HG03039 (cell line): ENCODE results near the gene PSEN1.

Experiments used
- ATAC-seq: cut with Tn5 transposase; IDR thresholded peaks from one replicate; pipeline ENCODE4 v1.9.1; 2021; ENCODE audit warnings: mild to moderate bottlenecking, moderate library complexity; ENCODE audit not compliant: unreplicated experiment

PSEN1 gene

DNA sequence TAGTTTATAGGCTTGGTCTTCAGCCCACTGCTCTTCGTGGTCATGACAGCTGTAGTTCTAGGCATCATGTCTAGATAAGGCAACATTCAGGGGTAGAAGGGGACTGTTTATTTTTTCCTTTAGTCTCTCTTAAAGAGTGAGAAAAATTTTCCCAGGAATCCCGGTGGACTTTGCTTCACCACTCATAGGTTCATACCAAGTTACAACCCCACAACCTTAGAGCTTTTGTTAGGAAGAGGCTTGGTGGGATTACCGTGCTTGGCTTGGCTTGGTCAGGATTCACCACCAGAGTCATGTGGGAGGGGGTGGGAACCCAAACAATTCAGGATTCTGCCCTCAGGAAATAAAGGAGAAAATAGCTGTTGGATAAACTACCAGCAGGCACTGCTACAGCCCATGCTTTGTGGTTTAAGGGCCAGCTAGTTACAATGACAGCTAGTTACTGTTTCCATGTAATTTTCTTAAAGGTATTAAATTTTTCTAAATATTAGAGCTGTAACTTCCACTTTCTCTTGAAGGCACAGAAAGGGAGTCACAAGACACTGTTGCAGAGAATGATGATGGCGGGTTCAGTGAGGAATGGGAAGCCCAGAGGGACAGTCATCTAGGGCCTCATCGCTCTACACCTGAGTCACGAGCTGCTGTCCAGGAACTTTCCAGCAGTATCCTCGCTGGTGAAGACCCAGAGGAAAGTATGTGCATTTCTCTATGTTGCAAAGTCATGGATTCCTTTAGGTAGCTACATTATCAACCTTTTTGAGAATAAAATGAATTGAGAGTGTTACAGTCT is 75.1 kb downstream of the PSEN1 start:
- no peak for ATAC-seq

DNA sequence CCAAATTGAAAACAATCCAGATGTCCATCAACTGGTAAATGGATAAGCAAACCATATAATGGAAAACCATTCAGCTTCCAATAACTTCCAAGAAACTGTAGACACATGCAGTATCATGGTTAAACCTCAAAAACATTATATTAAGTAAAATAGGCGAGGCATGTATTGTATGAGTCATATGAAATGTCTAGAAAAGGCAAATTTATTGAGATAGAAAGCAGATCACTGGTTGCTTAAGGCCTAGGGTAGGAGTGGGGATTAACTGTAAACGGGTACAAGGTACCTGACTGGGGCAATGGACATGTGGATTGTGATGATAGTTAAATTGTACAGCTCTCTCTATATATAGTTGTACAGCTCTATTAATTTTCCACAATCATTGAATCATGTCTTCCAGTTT is 79.7 kb downstream of the PSEN1 start:
- ATAC-seq: no peak

DNA sequence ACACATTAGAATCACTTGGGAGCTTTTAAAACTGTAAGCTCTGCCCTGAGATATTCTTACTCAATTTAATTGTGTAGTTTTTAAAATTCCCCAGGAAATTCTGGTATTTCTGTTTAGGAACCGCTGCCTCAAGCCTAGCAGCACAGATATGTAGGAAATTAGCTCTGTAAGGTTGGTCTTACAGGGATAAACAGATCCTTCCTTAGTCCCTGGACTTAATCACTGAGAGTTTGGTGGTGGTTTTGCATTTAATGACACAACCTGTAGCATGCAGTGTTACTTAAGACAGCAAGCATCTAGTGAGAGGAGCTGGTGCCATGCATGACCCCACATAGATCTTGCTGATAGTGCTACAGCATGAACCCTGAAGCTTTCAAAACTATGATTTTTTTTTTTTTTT is 81.1 kb downstream of the PSEN1 start:
- ATAC-seq: no peak

DNA sequence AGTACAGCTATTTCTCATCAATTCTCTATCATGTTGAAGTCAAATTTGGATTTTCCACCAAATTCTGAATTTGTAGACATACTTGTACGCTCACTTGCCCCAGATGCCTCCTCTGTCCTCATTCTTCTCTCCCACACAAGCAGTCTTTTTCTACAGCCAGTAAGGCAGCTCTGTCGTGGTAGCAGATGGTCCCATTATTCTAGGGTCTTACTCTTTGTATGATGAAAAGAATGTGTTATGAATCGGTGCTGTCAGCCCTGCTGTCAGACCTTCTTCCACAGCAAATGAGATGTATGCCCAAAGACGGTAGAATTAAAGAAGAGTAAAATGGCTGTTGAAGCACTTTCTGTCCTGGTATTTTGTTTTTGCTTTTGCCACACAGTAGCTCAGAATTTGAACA is 83.8 kb downstream of the PSEN1 start:
- ATAC-seq: no peak

DNA sequence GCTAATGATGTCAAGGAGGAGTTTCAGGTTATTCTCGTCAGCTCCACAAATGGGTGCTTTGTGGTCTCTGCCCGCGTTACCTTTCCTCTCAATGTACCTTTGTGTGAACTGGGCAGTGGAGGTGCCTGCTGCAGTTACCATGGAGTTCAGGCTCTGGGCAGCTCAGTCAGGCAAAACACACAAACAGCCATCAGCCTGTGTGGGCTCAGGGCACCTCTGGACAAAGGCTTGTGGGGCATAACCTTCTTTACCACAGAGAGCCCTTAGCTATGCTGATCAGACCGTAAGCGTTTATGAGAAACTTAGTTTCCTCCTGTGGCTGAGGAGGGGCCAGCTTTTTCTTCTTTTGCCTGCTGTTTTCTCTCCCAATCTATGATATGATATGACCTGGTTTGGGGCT is 84.3 kb downstream of the PSEN1 start:
- ATAC-seq: no peak

DNA sequence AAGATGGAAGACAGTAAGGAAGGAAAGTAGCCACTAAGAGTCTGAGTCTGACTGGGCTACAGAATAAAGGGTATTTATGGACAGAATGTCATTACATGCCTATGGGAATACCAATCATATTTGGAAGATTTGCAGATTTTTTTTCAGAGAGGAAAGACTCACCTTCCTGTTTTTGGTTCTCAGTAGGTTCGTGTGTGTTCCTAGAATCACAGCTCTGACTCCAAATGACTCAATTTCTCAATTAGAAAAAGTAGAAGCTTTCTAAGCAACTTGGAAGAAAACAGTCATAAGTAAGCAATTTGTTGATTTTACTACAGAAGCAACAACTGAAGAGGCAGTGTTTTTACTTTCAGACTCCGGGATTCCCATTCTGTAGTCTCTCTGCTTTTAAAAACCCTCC is 85.6 kb downstream of the PSEN1 start:
- ATAC-seq: no peak

DNA sequence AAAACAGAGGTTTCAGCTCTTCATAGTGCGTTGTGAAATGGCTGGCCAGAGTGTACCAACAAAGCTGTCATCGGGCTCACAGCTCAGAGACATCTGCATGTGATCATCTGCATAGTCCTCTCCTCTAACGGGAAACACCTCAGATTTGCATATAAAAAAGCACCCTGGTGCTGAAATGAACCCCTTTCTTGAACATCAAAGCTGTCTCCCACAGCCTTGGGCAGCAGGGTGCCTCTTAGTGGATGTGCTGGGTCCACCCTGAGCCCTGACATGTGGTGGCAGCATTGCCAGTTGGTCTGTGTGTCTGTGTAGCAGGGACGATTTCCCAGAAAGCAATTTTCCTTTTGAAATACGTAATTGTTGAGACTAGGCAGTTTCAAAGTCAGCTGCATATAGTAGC is 86.7 kb downstream of the PSEN1 start:
- ATAC-seq: no peak

DNA sequence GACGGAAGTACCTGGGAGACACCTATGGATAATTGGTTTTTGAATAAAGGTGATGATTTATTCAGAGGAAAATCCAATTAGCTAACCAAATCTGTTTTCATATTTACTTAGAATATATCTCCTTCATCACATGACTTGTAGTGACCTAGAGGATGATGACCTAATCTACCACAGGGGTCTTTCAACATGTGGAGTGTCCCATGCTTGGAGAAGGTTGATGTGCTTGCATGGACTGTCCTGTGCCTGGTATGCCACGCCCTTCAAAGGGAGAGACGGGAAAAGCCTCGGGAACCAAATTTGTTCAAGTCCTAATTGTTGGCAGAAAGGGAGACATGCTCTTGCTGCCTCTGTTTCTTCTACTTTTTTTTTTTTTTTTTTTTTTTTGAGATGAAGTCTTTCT is 89.2 kb downstream of the PSEN1 start:
- ATAC-seq: no peak

DNA sequence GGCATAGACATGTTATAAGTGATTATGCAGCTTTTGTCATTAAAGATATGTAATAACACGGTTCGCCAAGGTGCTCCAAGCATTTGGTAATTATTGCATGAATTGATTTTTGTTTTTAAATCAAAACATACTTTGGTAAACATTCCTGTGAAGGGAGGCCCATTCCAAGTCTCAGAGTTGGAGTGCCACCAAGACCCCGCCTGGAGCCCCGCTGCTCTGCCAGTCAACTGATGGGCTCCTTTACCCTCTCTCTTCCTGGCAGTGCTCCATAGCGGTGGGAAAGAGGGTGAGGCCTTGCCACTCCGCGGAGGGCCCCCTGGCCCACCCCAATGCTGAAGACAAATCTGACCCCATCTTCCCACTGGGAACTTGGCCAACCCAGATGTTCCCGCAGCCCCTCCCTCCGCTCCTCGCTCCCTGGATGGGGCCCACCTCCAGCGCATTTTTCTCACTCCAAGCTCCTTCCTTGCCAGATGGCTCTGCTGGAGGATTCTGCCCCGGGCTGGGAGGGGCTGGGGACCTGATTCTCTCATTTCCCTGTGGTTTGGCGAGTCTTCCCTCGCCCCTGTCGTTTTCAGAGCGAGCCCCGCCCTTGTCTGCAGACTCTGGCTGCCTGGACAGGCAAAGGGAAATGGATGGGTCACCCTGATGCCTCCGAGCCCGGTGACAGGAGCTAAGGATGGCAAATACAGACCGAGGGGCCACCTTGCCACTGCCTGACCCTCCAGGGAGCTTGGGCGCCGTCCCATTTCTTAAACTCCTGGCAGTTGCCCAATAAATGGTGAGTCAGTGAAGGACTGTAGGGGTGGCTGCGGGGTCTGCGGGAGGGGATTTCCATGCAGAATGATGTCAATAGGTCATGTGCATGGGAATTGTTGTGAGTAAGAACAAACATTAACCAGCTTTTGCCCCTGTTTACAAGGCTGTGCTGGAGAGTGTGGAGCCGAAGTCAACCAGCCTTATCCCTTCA is 91.8 kb downstream of the PSEN1 start:
- no peak for ATAC-seq

DNA sequence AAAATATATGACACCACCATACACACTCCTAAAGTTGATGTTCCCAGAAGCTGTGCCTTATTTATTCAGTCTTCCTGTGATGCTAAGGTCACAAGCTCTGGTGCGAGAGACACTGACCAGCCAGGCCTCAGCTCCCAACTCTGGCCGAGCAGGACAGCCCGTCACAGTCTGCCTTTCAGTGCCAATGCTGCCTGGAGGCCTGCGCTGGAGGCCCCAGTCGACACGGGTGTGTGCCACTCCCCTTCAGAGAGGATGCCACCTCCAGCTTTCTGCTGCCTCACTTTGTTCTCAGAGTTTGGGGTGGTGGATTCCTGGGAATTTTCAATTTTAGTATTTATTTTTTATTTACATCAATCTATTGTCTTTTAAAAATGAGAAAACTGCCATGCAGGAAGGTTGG is 93.7 kb downstream of the PSEN1 start:
- ATAC-seq: no peak

DNA sequence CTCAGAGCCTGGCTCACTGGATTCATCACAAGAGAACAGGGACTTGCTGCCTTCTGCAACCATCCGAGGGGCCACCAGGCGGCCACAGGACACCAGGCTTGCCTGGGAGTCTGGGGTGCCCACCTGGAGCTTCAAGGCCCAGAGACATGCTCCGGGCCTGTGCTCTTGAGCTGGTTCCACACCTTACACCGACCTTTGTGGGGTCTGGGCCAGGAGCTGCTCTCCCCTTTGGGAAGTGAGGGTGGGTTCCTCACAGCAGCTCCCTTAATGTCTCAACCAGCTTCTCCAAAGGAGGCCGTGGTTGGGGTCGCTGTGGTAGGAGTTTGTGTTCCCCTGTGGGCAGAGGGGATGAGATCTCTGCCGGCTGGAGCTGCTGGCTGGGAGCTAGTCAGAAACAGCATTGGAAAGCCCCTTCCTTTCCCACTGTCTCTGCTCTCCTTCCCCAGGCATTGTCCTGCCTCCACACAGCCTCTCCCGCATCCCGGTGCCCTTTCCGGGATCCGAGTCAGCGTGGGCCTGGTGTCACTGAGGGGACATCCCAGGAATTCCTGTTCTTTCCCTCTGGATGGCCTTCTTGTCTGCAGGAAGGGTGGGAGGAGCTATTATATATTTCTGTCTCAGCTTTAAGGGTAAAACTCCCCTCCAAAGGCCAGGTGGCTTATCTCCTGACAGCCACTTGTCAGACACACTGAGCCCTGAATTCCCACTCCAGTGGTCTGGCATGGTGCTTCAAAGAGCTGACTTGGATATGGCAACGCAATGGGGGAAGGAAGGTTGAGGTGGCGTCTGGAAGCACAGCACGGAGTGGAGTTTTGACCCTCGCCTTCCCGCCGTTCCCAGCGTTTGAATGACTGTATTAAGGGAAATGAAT is 95.9 kb downstream of the PSEN1 start:
- ATAC-seq: no peak

DNA sequence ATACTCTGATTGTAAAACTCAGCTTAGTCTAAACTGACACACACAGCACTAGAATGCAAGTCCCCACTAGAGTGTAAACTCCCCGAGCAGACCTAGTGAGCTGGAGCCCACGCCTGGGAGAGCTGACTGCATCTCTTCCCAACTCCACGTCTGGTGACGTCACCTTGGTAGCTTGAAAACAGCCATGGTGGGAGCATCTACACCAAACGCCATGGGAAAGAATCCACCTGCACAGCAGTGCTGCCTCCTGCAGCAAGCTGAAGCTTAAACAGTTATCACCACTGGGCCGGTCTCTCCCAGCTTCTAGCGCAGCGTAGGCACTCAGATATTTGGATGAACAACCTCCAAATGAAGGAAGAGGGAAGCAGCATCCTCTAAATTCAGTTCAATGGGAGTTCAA is 96.7 kb downstream of the PSEN1 start:
- no peak for ATAC-seq

DNA sequence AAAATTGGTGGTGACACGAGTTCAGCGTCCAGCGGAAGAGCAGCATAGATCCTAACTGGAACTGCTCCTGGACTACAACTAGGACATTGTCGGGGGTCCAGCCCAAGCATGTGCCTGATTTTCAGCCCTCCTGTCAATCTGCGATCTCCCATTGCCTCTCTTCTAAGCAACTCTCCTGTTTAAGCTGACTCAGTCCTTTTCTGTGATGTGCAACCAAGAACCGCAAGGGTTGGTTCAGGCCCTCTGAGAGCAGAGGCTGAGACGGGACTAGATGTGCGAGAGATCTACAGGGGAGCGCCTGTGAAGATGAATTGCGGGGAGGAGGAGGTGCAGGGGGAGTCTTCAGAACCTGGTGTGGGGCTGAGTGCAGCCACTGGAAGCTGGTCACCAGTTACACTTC is 97.3 kb downstream of the PSEN1 start:
- no peak for ATAC-seq

DNA sequence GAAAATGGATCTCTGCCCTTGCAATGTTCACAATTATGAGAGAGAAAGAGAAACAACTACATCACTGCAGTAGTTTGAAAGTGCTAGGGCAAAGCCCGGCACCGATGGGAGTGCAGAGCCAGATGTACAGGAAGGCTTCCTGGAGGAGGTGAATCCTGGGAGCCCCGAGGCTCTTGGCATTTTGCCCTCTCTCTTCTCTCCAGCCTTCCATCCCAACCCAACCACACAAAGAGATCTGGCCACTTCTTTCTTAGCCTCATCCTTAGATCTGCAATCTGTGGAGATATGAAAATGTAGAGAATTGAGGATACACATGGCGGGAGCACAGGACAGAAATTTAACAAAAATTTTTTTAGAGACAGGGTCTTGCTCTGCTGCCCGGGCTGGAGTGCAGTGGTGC is 97.7 kb downstream of the PSEN1 start:
- no peak for ATAC-seq

DNA sequence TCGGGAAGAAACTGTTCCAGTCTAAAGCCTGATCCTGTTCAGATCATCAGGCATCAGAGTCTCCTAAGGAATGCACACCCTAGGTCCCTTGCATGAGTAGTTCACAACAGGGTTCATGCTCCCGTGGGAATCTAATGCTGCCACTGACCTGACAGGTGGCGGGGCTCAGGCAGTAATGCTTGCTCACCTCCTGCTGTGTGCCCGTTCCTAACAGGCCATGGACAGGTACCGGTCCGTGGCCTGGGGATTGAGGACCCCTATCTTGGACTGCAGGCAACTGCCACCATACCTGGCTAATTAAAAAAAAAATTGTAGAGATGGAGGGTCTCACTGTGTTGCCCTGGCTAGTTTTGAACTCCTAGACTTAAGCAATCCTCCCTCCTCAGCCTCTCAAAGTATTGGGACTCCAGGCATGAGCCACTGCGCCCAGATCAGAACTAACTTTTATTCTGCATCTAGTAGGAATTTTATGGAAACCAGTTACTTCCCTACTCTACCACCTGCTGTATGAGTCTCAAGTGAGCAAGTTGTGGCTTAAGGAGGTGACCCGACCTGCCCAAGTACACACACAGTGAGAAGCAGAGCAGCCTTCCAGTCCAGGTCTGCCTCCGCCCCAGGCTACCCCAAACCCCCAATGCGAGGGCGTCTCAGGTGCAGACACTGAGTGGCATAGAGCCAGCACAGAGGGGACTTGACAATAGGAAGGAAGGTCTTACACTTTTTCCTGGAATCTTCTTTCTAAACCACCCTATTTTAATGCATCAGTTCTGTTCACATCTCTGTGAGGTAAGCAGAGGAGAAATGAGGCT is 98.5 kb downstream of the PSEN1 start:
- no peak for ATAC-seq

DNA sequence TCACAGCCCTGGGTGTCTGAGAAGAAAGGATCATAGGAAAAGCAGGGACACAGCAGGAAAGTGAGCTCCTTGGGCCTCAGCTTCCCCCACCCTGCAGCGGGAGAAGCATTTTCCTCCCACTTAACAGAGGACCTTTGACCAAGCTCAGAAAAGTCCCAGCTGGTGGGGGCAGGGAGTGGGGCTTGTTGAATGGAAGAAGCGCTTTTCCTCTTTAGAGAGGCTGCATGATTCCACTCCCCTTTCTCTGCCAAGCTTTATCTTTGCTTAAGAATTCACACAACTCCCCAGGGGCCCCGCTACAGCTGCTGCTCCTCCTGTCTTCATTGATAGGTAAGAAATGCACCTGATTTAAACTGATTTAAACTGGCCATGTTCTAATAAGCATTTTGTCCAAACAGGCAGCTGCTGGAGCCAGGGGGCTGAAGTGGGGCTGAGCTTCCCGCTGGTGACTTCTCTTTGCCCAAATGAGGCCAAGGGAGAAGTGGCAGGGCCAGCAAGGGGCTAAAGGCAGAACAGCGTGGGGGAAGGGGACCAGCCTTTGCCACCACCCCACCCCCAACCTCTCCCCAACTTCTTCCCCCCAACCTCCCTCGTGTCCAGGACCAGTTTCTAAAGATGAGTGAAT is 99.3 kb downstream of the PSEN1 start:
- no peak for ATAC-seq

DNA sequence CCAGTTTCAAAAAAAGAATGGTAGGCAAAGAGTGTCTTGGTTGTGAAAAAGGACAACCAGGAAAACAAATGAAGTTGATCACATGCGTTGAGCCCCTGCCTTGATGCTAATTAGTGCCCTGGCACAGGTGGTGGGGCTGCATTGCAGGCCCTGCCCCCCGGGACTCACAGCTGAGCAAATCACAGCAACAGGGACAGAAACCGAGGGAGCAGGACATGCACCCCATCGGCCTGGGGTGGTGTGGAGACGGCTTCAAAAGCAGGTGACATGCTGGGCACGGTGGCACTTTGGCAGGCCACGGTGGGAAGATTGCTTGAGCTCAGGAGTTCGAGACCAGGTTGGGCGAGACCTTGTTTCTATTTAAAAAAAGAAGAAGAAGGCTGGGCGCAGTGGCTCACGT is 99.8 kb downstream of the PSEN1 start:
- ATAC-seq: no peak

DNA sequence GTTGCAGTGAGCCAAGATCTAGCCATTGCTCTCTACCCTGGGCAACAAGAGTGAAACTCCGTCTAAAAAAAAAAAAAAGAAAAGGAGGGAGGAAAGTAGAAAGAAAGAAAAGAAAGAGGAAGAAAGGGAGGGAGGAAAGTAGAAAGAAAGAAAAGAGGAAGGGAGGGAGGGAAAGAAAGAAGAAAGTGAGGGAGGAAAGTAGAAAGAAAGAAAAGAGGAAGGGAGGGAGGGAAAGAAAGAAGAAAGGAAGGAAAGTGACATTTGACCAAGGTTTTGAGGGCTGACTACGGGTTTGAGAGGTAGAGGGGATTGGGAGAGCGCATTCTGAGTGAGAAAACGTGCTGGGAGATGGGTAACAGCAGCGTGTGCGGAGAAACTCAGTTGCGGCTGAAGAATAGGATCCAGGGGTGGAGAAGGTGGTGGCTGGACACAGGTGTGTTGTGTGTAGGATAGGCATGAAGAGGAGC is 100.5 kb downstream of the PSEN1 start:
- ATAC-seq: no peak

DNA sequence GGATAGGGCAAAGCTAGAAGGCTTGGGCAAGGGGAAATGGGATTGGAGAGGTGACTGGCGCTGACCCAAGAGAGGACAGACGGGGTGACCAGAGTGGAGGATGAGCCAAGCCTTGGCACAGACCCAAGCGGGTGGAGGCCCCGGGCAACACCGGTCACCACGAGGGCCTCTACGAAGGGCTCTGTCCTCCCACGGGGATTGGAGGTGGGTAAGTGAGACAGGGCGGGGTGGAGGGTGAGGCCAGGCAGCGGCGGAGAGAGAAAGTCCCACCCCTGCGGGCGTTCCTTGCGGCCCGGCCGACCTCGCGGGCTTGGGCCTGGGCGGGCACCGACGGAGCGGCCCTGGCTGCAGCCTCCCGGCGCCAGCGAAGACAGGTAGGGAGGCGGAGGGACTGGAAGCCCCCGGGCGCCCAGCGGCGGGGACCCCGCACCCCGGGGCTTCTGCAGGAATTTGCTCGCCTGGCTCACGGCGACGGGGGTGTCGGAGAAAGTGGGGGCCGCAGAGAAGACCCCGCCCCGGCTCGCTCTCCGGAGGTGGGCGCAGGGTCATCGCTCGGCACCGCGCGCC is 101.0 kb downstream of the PSEN1 start, which contains the start of gene PAPLN:
Gene PAPLN (plus strand): TSS at position 288 of the 567 bp plus-strand sequence. CDS start 2,273 bp downstream, outside the sequence.
- no peak for ATAC-seq
